Measurements from ENCODE around the gene SFMBT2.

Gene SFMBT2

DNA sequence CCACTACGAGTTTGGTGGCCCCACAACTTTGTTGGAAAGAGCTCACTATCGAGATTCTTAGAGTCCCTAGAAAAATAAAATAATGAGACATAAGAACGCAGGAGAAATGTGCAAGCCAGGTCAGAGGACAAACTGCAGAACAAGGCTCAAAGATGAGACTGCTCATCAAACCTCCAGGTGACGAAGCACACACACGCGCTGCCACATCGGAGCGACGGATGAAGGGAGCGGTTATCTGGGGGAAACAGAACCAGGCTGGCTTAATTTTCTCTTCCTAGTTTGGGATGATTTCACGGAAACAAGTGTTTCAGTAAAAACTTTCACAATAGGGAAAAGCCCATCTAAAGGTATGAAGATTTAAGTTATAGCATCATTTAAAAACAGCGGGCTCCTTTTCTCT is 231.3 kb downstream of the SFMBT2 start:
- H3K4me2 ChIP-seq (ENCODE audit: low read length), result no peak overlapping the region
- H4K20me1 ChIP-seq (ENCODE audit: control insufficient read depth, insufficient read depth, low read depth, low read length), result no peaks in the 10 kb centered on the region
- no peaks in the 10 kb centered on the region for H3K9me3 ChIP-seq (ENCODE audit: control insufficient read depth, insufficient read depth, low read length)
- TF ChIP-seq EZH2phosphoT487 (IDR thresholded peaks at IDR 0.05; ENCODE audit: borderline replicate concordance, low read length) (no peak), CTCF (IDR thresholded peaks at IDR 0.05; ENCODE audit: low read depth, low read length, poor library complexity, severe bottlenecking) (no peak)
- H3K4me3 ChIP-seq (ENCODE audit: low read length), result no peak overlapping the region
- no peaks in the 10 kb centered on the region for H3K4me1 ChIP-seq (ENCODE audit: control insufficient read depth, low read length)
- no peak overlapping the region for H3K27ac ChIP-seq (ENCODE audit: low read depth, low read length)
- H3K27me3 ChIP-seq (ENCODE audit: control insufficient read depth, low read length), result no peaks in the 10 kb centered on the region
- H3K36me3 ChIP-seq (ENCODE audit: control insufficient read depth, low read length), result peaks cover 19% of the 10 kb centered on the region
- H3K9me2 ChIP-seq (replicated peaks; ENCODE audit: control insufficient read depth, low read length), result no peaks in the 10 kb centered on the region
- H3K79me2 ChIP-seq (ENCODE audit: control insufficient read depth, low read length), result no peaks in the 10 kb centered on the region
- no peaks in the 10 kb centered on the region for H3F3A ChIP-seq (ENCODE audit: control insufficient read depth, insufficient read depth)

DNA sequence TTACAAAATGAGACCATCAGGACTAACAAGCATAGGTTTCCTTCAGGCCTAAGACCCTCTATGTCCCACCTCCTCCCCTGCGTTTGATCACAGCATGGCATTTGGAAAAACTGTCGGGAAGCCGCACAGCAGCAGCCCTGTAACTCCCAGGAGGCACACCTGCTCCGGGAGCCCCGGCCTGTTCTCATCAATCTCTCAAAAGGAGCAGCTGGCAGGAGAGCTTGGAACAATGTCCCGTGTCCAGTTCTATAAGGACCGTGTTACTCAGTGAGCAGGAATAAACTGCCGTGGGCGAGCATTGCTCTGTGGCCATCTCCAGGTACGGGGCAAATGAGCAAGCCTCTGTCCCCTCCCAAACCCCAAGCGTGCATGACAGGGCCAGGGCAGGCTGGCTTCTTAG is 236.9 kb downstream of the SFMBT2 start:
- Histone ChIP-seq H3K27ac (ENCODE audit: low read depth, low read length) (no peak overlapping the region), H3K4me1 (ENCODE audit: control insufficient read depth, low read length) (no peaks in the 10 kb centered on the region), H4K20me1 (ENCODE audit: control insufficient read depth, insufficient read depth, low read depth, low read length) (no peaks in the 10 kb centered on the region), H3K4me2 (ENCODE audit: low read length) (no peak overlapping the region), H3K9me3 (ENCODE audit: control insufficient read depth, insufficient read depth, low read length) (no peaks in the 10 kb centered on the region), H3K9me2 (replicated peaks; ENCODE audit: control insufficient read depth, low read length) (no peaks in the 10 kb centered on the region), H3K4me3 (ENCODE audit: low read length) (no peak overlapping the region), H3F3A (ENCODE audit: control insufficient read depth, insufficient read depth) (no peaks in the 10 kb centered on the region), H3K79me2 (ENCODE audit: control insufficient read depth, low read length) (no peaks in the 10 kb centered on the region), H3K27me3 (ENCODE audit: control insufficient read depth, low read length) (no peaks in the 10 kb centered on the region), H3K36me3 (ENCODE audit: control insufficient read depth, low read length) (peaks cover 32% of the 10 kb centered on the region)
- no peak for TF ChIP-seq CTCF (IDR thresholded peaks at IDR 0.05; ENCODE audit: low read depth, low read length, poor library complexity, severe bottlenecking)
- no peak for TF ChIP-seq EZH2phosphoT487 (IDR thresholded peaks at IDR 0.05; ENCODE audit: borderline replicate concordance, low read length)

GRCh38 chr10:7171825-7172224 is 239.0 kb downstream of the SFMBT2 start:
- Histone ChIP-seq H4K20me1 (ENCODE audit: control insufficient read depth, insufficient read depth, low read depth, low read length) (no peaks in the 10 kb centered on the region), H3F3A (ENCODE audit: control insufficient read depth, insufficient read depth) (no peaks in the 10 kb centered on the region), H3K4me2 (ENCODE audit: low read length) (no peak overlapping the region), H3K4me1 (ENCODE audit: control insufficient read depth, low read length) (no peaks in the 10 kb centered on the region), H3K27ac (ENCODE audit: low read depth, low read length) (no peak overlapping the region), H3K27me3 (ENCODE audit: control insufficient read depth, low read length) (no peaks in the 10 kb centered on the region), H3K36me3 (ENCODE audit: control insufficient read depth, low read length) (peaks cover 32% of the 10 kb centered on the region), H3K4me3 (ENCODE audit: low read length) (no peak overlapping the region), H3K9me2 (replicated peaks; ENCODE audit: control insufficient read depth, low read length) (no peaks in the 10 kb centered on the region), H3K9me3 (ENCODE audit: control insufficient read depth, insufficient read depth, low read length) (no peaks in the 10 kb centered on the region), H3K79me2 (ENCODE audit: control insufficient read depth, low read length) (no peaks in the 10 kb centered on the region)
- TF ChIP-seq EZH2phosphoT487 (IDR thresholded peaks at IDR 0.05; ENCODE audit: borderline replicate concordance, low read length) (no peak), CTCF (IDR thresholded peaks at IDR 0.05; ENCODE audit: low read depth, low read length, poor library complexity, severe bottlenecking) (no peak)
